GM23248 (cell line): ENCODE data around the gene TRPC4AP.

Experiments
- EZH2 ChIP-seq: fragments of 200-600 bp; sonication (generic); IDR thresholded peaks from 2 replicates; pipeline ENCODE4 v1.6.1; 2018; ENCODE audit warnings: antibody characterized with exemption, mild to moderate bottlenecking; ENCODE audit not compliant: insufficient read depth, poor library complexity, severe bottlenecking
- EZH2phosphoT487 ChIP-seq: fragments of 200-600 bp; sonication (generic); IDR thresholded peaks from 2 replicates; pipeline ENCODE4 v1.6.1; 2018; ENCODE audit warnings: antibody characterized with exemption, moderate library complexity, mild to moderate bottlenecking, low read depth; ENCODE audit not compliant: insufficient read depth

DNA sequence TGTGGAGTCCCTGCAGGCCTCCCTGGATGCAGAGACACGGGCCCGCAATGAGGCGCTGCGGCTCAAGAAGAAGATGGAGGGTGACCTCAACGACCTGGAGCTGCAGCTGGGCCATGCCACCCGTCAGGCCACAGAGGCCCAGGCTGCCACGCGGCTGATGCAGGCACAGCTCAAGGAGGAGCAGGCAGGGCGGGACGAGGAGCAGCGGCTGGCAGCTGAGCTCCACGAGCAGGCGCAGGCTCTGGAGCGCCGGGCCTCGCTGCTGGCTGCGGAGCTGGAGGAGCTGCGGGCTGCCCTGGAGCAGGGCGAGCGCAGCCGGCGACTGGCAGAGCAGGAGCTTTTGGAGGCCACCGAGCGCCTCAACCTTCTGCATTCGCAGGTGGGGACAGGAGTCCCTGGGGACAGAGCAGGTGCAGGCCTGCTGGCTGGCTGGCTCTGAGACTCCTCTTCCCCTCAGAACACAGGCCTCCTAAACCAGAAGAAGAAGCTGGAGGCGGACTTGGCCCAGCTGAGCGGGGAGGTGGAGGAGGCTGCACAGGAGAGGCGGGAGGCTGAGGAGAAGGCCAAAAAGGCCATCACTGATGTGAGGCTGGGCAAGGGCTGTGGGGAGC is 92.2 kb downstream of the TRPC4AP start:
- no peak for TF ChIP-seq EZH2
- TF ChIP-seq EZH2phosphoT487: no peak
